ENCODE data around the gene STX19. TPM values are rescaled to one million over a fixed set of nuclear protein-coding genes. Genes with fewer than 3 reads are reported as not detected.

STX19 gene
- total RNA-seq, 6 experiments from 2014 or later: not detected

DNA sequence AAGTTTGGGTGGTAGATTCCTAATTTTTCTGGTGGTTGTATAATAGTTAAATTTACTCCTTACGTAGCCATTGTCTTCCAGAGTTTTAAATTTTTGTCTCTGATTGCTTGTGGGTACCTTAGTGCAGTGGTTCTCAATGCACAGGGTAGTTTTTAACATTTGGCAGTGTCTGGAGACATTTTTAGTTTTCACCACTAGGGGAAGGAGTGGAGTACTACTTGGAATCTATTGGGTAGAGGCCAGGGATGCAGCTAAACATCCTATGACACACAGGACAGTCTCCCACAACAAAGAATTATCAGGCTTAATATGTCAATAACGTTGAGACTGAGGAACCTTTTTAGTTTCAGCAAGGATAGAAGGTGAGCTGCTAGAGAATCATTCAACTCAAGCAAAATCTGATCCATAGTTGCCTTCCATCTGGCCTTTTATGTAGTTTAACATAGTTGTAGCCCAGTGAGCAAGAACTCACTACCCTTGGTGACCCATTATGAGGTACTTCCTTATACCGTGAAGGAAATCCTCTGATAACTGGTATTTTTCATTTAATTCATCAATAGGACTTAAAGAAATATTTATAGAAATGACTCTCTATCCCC lies 8.6 kb upstream of the STX19 start:
- no peaks in the 10 kb centered on the region for H3K36me3 ChIP-seq
- no peak for TF ChIP-seq POLR2A (IDR thresholded peaks at IDR 0.05)
- TF ChIP-seq, protein P1, sequence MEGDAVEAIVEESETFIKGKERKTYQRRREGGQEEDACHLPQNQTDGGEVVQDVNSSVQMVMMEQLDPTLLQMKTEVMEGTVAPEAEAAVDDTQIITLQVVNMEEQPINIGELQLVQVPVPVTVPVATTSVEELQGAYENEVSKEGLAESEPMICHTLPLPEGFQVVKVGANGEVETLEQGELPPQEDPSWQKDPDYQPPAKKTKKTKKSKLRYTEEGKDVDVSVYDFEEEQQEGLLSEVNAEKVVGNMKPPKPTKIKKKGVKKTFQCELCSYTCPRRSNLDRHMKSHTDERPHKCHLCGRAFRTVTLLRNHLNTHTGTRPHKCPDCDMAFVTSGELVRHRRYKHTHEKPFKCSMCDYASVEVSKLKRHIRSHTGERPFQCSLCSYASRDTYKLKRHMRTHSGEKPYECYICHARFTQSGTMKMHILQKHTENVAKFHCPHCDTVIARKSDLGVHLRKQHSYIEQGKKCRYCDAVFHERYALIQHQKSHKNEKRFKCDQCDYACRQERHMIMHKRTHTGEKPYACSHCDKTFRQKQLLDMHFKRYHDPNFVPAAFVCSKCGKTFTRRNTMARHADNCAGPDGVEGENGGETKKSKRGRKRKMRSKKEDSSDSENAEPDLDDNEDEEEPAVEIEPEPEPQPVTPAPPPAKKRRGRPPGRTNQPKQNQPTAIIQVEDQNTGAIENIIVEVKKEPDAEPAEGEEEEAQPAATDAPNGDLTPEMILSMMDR (IDR thresholded peaks at IDR 0.05): peak; percentile 45 to 60 (median 51)
- no peaks in the 10 kb centered on the region for H3K4me1 ChIP-seq
- DNase-seq (no peak), ATAC-seq (peak; percentile 72 to 85 (median 80))
- no peak overlapping the region for H3K27ac ChIP-seq
- no peaks in the 10 kb centered on the region for H3K9me3 ChIP-seq
- no peak overlapping the region for H3K4me3 ChIP-seq
- 81% methylated on average over 3 of the region's 3 CpGs for WGBS (ENCODE audit: insufficient coverage, low coverage, low lambda C conversion rate, missing lambda C conversion rate)
- intact Hi-C loops (cut with DNase I): no loop called here
- H3K27me3 ChIP-seq: no peaks in the 10 kb centered on the region

DNA sequence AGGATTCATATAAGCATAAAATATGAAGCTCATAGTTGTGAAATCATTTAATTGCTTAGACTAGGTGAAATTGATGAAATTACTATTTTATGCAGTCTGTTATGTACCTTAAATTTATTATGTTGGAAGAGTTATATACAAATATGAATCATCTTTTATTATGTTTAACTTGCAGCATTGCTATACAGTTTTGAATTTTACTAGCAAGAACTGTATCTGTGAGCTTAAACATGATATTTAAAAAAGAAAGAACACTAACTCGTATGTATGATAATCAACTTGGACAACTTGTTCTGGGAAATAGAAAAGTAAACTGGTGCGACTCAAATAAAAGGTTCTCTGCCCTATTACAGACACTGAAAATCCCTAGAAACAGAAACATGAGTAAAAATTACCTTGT lies 1.8 kb downstream of the STX19 start:
- Histone ChIP-seq H3K4me1 (no peaks in the 10 kb centered on the region), H3K36me3 (no peaks in the 10 kb centered on the region), H3K27me3 (no peaks in the 10 kb centered on the region), H3K9me3 (no peaks in the 10 kb centered on the region), H3K27ac (no peak overlapping the region), H3K4me3 (no peak overlapping the region)
- intact Hi-C loops (cut with DNase I): no loop called here
- DNase-seq (no peak), ATAC-seq (no peak)
- TF ChIP-seq POLR2A (IDR thresholded peaks at IDR 0.05): no peak
- TF ChIP-seq, protein P1 (IDR thresholded peaks at IDR 0.05): no peak
- WGBS (ENCODE audit: insufficient coverage, low coverage, low lambda C conversion rate, missing lambda C conversion rate): 85% methylated on average over 2 of the region's 2 CpGs

DNA sequence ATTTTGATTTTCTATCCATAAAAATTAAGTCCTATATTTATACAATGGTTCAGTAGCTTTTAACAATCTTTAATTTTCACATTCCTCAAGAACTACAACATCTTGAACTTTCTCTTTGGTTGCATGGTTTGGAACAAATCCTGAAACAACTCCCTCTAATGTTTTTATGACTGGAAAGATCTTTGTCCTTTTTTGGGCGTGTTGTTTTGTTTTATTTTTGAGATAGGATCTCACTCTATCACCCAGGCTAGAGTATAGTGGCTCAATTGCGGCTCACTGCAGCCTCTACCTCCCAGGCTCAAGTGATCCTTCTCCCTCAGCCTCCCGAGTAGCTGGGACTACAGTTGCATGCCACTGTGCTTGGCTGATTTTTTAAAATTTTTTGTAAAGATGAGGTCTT lies 4.0 kb downstream of the STX19 start:
- Histone ChIP-seq H3K4me1 (no peaks in the 10 kb centered on the region), H3K36me3 (no peaks in the 10 kb centered on the region), H3K9me3 (no peaks in the 10 kb centered on the region), H3K4me3 (no peak overlapping the region), H3K27me3 (no peaks in the 10 kb centered on the region), H3K27ac (no peak overlapping the region)
- 85% methylated on average over 3 of the region's 3 CpGs for WGBS (ENCODE audit: insufficient coverage, low coverage, low lambda C conversion rate, missing lambda C conversion rate)
- intact Hi-C loops (cut with DNase I): no loop called here
- TF ChIP-seq POLR2A (IDR thresholded peaks at IDR 0.05): no peak
- TF ChIP-seq, protein P1 (IDR thresholded peaks at IDR 0.05): no peak
- no peak for ATAC-seq
- no peak for DNase-seq

DNA sequence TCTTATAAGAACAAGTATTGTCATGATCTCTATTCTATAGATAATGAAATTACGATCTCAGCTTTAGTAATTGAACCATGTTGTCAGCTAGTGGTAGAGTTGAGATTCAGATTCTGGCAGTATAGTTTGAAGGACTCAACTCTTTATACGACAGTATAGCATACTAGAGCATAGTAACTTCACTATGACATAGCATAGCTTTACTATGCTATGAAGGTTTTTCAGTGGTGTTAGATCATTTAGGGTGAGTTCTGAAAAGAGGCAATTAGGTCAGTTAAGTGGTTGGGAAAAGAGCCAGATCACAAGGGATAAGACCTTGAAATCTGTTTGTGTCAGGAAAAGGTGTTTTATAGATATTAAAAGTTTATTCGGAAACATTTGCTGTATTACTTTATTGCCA lies 8.1 kb downstream of the STX19 start:
- Histone ChIP-seq H3K27me3 (no peaks in the 10 kb centered on the region), H3K4me1 (no peaks in the 10 kb centered on the region), H3K4me3 (no peak overlapping the region), H3K27ac (no peak overlapping the region), H3K36me3 (no peaks in the 10 kb centered on the region), H3K9me3 (no peaks in the 10 kb centered on the region)
- ATAC-seq: no peak
- intact Hi-C loops (cut with DNase I): no loop called here
- TF ChIP-seq, protein P1 (IDR thresholded peaks at IDR 0.05): no peak
- TF ChIP-seq POLR2A (IDR thresholded peaks at IDR 0.05): no peak
- no peak for DNase-seq
- WGBS (ENCODE audit: insufficient coverage, low coverage, low lambda C conversion rate, missing lambda C conversion rate): 85% methylated on average over 3 of the region's 3 CpGs

Data from right lobe of liver (tissue), 6 donors.